ENCODE measurements around the gene KCNIP1.
A peak's percentile ranks its signal among the peaks of the same experiment; 100 is the strongest.

Gene KCNIP1

DNA sequence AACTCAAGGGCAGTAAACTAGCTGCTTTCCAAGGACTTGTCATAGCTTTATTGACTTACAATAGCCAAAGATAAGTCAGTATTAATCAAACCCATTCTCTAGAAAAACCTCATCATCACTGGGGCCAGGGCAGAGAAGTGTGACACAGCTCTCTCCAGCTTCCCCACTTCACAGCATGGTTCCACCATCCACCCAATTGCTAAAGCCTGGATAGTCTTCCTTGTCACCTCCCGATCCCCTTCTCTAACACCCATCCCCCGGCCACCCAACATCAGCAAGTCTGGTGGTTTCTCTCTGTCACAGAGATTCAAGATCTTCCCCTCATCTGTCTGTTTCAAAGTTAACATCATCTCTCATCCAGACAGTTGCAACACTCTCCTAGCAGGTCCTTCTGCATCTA, 191.1 kb downstream of the KCNIP1 start:
- DNase-seq = no peak

DNA sequence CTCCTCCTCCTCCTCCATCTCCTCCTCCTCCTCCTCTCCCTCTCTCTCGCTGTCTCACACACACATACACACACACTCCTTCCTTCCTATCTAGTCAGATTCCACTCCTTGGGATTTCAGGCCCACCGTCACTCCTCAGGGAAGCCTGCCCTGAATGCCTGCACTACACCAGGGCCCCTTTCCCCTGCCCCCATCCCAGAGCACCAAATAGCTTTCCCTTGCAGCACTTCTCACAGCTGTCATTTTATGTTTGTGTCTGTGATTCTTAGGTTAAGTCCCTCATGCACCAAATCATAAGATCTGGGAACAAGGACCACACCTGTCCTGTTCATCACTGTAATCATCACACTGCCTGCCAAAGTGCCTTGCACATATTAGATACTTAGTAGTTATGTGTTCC, 193.2 kb downstream of the KCNIP1 start:
- no peak for DNase-seq

DNA sequence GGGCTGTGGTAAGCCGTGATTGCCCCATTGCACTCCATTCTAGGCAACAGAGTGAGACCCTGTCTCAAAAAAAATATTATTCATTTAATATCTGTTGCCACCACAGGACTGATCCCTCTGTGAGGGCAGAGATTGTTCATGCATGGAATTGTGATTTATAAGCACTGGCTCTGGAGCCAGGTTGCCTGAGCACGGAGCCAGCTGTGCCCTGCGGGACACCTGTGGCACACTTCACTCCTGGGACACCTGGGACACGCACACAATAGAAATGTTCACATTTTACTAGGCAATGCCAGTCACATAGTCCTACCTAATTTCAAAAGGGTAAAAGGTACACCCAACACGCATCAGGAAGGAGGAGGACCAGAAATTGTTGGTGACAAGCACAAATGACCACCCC, 196.7 kb downstream of the KCNIP1 start:
- no peak for DNase-seq

DNA sequence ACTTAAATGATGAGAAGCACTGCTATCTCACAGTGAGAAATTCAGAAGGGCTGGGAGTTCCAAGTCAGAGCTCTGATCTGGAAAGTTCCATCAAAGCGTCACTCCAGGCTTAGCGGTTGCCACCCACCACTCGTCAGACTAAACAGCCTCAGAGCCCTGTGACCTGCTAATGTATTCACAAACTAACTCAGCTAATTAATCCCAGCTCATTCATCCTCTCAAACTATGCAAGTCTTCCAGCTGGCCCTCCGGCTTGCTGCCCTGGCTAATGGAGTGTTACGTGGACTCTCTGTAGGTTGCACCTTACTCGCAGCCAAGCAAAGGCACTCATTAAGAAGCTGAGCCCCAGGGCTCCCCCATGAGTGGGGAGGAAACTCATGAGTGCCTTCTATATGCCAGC, 197.5 kb downstream of the KCNIP1 start:
- peak in 2 of 58 donors; percentile 3 to 17 for DNase-seq

DNA sequence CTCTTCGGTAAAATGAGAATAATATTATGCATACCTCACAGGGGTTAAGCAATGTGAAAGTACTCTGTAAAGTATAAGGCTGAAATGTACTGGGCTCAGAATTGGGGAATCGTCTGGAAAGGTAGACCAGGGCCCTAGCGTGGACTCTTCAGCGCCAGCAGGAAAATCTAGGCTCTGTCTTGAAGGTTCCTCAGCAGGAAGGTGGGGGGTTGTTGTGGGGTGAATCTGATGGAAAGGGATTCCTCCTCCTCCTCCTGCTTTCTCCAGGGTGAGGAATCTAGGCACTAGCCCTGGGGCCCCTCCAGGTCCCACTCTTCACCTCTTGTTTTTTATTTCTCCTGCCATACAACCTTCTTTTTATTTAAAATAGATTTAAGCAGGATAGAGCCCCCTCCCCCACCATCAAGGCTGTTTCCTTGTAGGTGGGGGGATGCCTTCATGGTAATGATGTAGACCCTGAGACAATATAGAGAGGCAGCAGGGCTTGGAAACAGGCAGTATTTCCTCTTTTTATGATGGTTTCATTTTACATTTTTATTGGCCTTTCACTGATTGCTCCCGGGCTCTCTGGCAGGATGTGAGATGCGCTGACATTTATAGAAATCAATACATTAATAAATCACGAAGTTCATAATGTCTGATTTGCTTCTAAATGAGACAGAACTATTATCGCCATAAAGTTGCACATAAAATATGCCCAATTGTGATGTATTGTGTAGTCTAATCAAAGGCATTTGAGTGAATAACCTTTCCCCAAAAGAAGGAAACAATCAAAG, 200.8 kb downstream of the KCNIP1 start:
- DNase-seq = no peak

DNA sequence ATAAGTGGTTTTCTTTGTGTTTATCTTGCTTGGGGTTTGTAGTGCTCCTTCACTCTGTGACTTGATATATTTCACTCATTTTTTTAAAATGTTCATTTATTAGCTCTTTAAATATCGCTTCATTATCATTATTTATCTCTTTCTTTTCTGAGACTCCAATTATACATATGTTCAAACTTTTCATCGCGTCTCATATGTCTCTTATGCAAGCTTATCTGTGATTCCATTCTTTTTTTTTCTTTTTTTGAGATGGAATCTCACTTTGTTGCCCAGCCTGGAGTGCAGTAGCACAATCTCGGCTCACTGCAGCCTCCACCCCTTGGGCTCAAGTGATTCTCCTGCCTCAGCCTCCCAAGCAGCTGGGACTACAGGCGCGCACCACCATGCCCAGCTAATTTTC, 205.8 kb downstream of the KCNIP1 start:
- DNase-seq = no peak

DNA sequence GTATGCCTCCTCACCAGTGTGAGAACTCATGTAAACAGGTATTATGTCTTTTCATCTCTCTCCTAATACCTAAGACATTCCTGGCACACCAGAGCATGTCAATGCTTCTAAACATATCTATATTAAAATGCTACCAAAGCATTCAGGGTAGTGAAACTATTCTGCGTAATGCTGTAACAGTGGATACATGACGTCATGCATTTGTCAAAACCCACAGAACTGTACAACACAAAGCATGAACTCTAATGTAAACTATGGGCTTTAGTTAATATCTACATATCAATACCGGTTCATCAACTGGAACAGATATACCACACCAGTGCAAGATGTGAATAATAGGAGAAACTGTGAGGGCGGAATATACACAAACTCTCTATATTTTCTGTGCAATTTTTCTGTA, 207.5 kb downstream of the KCNIP1 start:
- no peak for DNase-seq

DNA sequence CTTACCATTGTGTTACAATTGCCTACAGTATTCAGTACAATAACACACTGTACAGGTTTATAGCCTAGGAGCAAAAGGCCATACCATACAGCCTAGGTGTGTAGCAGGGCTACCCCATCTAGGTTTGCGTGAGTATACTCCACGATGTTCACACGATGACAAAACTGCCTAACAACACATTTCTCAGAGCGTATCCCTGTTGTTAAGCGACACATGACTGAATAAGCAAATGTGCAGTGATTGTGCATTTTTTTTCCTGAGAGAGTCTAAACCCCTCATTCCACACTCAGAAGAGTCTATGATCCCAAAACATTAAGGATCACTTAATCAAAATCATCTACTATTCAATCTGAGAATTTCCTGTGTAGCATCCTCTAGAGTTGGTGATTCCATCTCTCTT, 211.3 kb downstream of the KCNIP1 start:
- no peak for DNase-seq

DNA sequence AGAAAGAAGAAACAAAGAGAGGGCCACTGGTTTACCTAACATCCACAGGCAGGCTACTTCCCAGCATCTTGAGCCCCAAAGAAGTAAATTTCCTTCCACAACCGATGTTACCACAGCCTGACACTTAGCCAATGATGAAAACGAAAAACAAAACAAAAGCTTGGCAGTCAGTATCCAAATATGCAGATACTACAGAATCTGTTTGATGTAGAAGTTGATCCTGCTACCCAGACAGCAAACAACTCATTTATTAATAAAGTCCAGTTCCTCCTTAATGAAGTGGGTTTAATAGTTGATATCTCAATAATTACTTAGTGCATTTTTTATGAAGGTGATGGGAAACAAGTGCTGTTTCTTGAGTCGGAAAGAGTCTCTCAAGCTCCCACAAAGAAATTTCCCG, 212.6 kb downstream of the KCNIP1 start:
- DNase-seq = no peak

DNA sequence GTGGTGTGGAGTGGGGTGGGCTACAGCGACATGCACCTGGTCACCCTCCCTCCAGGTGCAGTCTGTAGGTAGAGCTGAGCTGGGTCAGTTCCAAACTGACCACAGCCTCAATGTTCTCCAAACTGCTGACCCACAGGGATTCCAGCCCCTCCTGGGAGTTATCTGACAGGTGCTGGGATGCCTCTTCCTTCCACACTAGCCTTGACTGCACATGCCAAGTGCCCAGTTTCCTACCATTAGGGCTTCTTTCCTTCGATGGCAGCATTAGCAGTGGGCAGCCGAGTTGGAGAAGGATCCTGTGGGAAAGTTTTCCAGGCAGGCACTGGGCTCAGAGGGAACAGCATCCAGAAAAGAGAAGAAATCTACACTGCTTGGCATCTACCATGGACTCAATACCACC, 215.7 kb downstream of the KCNIP1 start:
- no peak for DNase-seq

DNA sequence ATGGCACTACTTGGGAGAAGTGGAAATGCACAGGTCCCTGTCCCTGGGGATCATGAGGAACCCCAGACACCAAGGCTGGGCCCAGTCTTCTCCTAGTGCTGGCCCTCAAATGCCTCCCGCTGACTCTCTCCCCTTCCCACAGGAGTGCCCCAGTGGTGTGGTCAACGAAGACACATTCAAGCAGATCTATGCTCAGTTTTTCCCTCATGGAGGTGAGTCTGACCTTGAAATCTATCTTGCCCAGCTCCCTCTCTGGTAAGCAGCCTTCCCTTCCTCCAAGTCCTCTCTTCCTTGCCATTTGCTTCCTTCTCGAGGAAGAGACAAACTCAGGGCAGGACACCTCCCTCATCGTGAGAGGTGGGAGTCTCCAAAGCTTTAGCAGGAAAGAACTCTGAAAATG, 216.4 kb downstream of the KCNIP1 start:
- no peak for DNase-seq

DNA sequence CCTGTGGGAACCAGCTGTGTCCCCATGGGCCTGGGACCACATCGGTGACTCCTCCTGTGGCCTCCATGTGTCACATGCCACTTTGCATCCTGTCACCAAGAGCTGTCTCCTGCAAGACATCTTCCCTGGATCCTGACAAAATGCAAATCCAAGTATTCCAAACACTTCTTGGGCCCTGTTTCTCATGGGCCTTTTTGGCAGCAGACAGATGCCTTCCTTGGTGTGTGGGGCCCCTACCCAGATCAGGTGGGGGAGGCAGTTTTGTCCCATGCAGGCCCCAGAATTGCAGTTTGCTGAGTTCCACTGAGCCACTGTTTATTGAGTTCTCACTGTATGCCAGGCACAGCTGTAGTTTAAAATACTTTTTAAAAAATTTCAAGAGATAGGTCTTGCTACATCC, 217.2 kb downstream of the KCNIP1 start:
- DNase-seq = no peak

DNA sequence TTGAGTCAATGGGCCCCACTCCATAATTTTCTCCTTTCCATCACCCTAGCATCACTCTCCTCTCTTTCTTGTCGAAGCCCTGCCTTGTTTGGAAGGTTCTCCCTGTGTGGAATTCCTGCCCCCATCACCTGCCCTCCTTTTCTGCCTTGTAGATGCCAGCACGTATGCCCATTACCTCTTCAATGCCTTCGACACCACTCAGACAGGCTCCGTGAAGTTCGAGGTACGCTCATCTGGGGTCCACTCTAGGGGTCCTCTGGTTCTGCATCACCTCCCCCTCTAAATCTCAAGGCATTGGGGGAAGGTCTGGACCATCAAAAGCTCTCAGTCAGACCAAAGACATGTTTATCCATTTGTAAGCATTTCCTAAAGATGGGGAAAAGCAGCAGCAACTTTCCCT, 217.9 kb downstream of the KCNIP1 start:
- DNase-seq = no peak

DNA sequence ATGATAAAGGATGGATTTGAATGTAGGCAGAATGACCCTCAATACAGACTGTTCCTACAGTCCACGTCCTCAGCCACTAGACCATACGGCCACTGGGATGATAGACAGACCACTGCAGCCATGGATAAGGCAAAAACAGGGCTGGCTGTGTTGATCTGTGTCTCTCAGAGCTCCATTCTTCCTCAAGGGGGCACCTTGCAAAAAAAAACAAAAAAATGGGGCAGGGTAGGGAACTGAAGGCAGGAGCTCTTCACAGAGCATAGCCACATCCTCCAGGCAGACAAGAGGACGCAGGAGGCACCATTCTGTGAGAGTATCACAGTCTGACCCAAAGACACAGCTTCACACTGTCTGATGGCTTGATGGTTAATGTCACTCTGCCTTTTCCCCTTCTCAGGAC, 218.5 kb downstream of the KCNIP1 start:
- no peak for DNase-seq

DNA sequence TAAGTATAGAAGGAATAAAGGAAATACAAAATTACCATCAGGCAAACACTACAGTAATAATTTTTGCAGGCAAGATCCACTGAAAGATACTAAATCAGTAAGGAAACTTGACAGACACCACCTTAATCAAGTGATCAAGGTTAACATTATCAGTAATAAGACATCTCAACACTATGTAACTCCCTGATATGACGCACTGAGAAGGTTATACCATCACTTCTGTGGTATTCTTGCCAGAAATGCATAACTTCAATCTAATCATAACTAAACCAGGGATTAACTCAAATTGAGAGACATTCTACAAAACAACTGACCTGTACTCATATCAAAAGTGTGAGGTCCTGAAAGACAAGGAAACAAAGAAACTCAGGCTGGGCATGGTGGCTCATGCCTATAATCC, 227.2 kb downstream of the KCNIP1 start:
- DNase-seq = no peak

DNA sequence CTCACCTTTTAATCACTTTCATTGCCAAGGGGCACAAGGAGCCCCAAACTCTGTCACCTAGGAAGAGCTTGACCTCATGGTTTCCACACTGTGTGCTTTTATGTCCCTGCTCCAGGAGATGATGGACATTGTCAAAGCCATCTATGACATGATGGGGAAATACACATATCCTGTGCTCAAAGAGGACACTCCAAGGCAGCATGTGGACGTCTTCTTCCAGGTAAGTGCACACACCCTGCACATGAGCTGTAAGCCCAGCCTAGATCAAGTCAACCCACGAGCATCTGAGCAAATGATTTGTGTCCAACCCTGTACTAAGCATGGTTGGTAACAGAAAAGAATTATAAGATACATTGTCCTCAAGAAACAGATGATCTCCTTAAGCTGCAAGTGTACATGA, 228.9 kb downstream of the KCNIP1 start:
- no peak for DNase-seq

DNA sequence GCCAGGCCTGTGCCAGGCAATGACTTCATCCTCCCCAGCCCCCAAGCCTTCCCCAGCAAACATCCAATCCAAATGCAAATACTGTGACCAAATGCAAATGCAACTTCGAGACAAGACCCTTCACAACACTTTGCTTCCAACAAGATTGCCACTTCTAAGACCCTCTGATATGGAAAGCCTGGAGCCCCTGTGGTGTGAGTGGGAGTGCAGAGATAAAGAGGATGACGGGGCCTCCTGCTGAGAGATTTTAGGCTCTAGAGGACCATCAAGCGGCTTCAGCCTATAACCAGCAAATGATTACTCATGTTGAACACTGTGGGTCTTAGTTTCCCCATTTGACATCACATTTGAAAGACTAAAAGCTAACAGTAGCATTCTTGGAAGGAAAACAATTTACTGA, 233.1 kb downstream of the KCNIP1 start:
- no peak for DNase-seq

DNA sequence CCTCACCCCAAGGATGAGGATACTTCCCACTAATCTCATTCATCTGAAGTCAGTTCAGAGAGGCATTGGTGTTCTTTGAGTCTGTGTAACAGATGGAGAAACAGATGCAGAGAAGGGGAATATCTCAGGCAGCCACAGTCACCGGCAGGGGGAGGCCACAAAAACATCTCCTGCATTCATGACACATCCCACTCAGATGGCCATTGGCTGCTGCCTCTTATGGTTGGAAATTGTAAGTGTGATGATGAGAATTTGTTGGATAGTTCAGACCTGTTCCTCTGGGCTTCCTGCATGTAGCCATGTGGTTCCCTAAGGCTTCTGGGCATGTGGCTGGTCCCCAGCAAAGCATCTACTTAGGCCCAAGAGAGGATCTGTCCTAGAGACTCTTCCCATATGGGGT, 233.8 kb downstream of the KCNIP1 start:
- peak in 7 of 58 donors; percentile 6 to 42 (median 15) for DNase-seq

DNA sequence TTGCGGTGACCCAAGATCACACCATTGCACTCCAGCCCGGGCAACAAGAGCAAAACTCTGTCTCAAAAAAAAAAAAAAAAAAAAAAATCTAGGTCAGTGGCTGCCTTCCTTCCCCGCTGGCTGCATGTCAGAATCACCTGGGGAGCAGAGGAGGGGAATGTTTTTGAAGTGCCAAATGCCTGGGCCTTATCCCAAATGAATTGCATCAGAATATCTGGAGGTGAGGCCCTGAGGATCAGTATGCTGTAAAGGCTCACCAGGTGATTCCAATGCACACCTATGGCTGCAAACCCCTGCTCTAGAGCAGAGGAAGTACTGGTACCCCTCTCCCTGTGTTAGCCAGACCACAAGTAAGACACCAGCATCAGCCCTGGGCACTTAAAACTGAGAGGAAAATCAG, 235.0 kb downstream of the KCNIP1 start:
- no peak for DNase-seq

DNA sequence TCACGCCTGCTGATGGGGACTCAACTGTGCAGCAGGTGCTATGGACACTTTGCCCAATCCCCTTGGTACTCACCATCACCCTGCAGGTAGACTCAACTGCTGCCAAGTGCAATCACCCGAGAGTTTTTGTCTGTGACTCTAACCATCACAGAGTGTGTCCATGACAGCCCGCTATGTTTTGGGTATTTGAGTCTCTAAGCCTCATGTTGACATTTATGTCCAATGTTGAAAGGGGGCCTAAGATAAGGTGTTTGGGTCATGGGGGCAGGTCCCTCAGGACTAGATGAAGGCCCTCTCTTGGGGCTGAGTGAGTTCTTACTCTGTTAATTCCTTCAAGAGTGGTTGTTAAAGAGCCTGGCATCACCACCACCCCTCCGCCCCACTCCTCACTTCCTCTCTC, 235.6 kb downstream of the KCNIP1 start:
- no peak for DNase-seq

DNA sequence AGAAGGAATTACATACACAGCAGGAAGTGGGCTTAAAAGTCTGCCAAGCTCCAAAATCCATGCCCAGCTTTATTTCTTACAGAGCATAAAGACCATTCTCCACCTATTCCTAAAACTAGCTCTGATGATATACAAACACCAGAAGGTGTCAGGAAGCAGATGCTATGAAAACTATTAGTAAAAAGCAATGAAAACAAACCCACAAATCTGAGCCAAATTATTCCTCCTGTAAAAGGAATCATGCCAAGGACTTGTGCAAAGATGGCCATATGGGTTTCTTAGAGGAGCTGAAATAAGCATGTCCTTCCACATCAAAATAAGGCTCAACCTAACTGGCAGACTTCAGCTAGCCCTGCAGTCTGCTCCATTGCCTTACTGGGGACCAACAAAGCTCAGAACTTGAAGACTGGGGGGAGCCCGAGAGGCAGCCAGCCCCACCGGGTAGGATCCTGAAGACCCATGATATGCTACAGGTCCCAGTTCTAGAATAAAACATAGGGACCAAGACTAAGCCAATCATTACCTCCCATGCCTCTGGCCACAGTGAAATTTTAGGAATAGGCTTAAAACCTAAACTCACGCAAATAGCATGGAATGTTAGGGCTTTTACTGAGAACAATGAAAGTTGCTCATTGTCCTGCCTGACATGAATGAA, 236.9 kb downstream of the KCNIP1 start:
- peak in 1 of 58 donors; percentile 16 for DNase-seq

DNA sequence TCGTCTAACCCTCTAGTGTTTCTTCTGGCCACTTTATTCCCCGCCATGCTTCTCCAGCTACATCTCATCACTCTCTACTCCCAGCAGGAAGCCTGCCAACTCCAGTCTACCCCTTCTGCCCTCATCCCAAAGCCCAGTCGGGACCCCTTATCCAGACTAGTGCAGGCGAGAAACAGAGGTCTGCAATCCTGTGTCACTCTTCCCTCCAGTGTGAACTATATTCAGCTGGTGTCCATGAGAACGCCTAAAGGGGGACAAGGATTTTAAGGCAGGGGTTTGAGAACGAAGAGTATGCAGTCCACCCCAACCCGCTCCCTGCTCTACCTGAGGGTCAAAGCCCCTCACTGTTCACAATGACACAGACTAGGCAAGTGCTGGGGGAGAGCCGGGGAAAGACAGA, 238.0 kb downstream of the KCNIP1 start:
- DNase-seq = no peak

DNA sequence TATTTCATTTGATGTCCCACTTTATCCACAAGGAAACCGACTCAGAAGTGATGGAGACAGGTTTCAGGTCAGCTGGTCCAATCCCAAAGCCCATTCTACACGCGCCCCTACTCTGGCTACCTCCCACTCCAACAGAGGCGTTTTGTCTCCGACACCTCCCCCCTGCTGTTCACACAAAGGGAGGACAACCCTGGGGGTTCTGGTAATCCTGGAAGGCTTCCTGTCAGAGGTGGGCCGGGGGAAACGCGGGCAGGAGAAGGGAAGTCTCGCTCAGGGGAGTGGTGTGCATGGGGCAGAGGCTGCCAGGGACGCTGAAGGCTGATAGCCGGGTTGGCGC, 240.0 kb downstream of the KCNIP1 start:
- DNase-seq = no peak

Data from anterior cingulate cortex (tissue), 58 donors.